DMS79 treated with DMSO at 0.1 percent for 48 hours (cell line): ENCODE results near the gene VAMP5.
A peak's percentile ranks its signal among the peaks of the same experiment; 100 is the strongest.
"Not testable (repeated sequence)": the region's sequence is repeated elsewhere in the genome, so short reads cannot be mapped to it uniquely, and the experiment has no call there.

Experiments used
- DNase-seq: peaks from one replicate; lab custom pipeline; 2025; lab: John Stamatoyannopoulos, UW

The VAMP5 gene

DNA sequence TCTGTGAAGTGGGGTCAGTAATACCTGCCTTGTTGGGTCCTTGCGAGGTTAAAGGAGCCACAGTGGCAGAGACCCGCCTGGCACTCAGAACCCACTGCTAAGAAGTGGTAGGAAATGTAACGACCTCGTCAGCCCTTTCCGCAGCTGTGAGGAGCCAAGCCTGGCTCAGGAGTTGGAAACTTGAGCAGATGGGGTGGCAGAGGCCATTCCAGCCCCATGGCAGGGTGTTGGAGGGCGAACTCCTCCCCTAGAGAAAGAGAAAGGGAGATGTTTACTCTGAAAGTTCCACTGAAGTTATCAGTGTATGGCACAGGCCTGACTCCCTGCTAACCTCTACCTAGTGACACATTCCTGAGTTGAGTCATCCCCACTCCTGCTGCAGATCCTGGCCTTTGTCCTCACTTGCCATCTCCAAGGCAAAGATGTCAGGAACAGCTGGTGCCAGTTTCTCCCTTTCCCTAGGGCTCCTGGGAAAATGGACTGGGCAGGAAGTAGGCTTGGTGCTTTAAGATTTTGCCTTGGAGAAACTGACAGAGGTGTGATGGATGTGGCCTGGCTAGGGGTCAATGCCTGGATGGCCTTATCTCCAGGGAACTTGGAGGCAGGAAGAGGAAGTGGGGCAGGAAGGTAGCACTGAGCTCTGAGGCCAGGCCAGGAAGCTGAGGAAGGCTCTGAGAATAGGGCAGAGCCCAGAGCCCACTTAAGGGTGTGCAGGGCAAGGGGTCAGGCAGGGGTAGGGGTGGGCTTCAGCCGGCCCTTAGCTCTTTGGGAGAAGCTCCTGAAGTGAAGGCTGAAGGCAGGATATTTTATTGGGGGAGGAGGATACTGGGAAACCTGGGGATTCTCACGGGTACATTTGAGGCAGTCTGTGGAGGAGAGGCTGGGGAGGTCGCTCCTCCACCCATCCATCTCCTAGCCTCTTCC lies 888 bp downstream of the VAMP5 start:
- DNase-seq, result no peak

DNA sequence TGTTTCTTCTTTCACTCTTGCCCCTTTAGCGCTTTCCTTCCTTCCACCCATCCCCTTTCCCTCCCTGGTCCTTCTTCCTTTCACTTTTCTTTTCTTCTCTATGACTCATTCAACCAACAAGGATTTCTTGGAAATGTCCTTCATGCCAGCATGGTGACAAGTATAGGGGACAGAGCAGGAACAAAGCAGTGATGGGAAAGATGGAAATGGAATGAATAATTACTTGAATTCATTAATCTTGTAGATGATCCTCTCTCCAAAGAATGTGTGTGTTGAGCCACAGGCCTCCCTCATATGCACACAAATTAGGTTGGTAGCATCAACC lies 1.5 kb downstream of the VAMP5 start:
- DNase-seq, result no peak

DNA sequence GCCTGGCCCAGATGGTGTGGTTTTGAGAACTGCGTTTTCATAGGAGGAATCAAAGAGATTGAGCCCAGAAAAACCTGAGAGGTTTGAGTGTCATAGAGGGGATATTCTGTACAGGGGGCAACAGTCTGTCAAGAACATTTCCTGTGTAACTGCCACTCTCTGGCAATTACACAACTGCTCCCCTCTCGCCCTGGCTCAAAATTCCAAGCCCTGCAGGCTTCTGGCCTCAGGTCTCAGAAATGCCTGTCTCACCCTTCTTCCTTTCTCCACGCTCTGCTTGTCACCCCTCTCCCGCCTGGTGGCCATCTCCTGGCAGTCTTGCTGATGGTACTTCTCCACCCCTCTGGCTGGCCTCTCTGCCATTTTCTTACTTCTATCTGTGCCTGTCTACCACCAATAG lies 4.0 kb downstream of the VAMP5 start:
- DNase-seq, result no peak

GRCh38 chr2:85588645-85589044 lies 4.4 kb downstream of the VAMP5 start:
- no peak for DNase-seq

GRCh38 chr2:85589181-85589580 lies 5.0 kb downstream of the VAMP5 start:
- DNase-seq, result no peak

DNA sequence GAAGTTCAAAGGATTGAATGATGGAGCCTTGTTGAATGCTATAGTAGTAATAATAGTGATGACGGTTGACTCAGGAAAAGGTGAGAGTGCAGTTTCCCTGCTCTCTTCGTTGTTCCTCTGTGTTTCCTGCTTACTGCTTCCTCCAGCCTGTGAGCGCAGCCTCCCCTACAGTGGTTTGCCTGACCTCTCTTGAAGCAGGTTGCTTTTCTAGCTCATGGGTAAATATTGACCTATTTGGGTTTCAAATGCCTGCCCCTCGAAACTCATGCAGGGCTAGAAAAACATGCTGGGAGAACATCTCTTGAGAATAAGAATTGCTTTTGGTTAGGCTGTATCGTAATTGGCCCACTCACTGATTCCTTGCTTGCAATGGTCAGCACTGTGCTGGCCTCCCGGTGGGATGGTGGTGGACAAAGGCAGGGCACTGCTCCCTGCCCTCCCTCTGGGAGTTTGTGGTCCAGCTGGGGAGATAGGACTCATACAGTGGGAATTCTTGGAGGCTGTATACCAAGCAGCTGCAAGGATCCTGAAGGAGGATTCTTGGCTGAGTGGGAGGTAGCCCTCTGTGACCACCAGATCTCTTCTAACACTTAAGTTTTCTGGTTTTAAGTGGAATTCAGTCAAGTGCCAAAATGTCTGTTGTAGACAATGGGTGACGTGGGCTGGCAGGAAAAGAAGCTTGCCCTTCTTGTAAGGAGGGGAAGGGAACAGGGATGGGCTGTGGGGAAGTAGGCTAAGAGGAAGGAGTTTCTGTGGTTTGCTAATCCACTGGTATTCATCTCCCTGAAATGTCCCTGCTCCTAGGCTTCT lies 6.0 kb downstream of the VAMP5 start:
- DNase-seq, result peak; percentile 48

GRCh38 chr2:85590950-85591349 lies 6.7 kb downstream of the VAMP5 start:
- no peak for DNase-seq

DNA sequence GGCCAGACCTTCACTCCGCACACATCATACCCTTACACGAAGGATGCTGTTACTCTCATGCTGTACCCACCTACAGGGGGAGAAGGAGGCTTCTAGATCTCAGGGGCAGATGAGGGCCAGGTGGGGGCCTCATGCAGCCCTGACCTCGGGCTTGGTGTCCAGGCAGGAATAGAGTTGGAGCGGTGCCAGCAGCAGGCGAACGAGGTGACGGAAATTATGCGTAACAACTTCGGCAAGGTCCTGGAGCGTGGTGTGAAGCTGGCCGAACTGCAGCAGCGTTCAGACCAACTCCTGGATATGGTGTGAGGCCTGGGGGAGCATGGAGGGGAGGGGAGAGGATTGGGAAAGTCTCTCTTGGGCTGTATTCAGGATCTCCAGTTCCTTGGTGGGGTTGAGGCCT lies 7.3 kb downstream of the VAMP5 start:
- no peak for DNase-seq

DNA sequence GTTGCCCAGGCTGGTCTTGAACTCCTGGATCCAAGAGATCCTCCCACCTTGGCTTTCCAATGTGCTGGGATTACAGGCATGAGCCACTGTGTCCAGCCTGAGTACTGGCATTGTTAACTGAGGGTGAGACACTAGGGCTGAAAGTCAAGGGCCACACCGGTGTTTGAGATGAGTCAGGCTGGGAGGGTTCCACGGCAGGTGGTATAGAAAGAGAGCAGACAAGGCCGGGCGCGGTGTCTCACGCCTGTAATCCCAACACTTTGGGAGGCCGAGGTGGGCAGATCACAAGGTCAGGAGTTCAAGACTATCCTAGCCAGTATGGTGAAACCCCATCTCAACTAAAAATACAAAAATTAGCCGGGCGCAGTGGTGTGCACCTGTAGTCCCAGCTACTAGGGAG lies 8.1 kb downstream of the VAMP5 start:
- DNase-seq, result not testable (repeated sequence)

DNA sequence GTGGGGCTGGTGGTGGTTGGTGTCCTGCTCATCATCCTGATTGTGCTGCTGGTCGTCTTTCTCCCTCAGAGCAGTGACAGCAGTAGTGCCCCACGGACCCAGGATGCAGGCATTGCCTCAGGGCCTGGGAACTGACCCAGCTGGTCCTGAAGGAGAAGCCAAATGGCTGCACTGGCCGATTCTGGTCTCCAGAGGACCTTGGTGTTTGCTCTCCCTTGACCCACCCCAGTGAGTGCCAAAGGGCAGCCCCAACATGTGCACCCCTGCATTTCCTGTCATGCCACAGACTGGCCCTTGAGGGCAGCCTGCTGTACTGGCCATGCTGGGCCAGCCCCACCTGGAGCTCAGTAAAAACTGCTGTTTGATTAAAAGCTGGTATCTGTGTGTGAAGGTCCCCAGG lies 8.8 kb downstream of the VAMP5 start:
- no peak for DNase-seq

- peak; percentile 68 for DNase-seq
These were observed 10.6 kb downstream of the VAMP5 start for GRCh38 chr2:85594715-85595300.

- DNase-seq, result peak; percentile 99
These were observed 11.2 kb downstream of the VAMP5 start, which contains the start of gene RNF181 for GRCh38 chr2:85595301-85596025. Gene RNF181, plus strand, starts transcription at chr2:85595745. Its CDS starts 19 bp downstream, at chr2:85595764.

DNA sequence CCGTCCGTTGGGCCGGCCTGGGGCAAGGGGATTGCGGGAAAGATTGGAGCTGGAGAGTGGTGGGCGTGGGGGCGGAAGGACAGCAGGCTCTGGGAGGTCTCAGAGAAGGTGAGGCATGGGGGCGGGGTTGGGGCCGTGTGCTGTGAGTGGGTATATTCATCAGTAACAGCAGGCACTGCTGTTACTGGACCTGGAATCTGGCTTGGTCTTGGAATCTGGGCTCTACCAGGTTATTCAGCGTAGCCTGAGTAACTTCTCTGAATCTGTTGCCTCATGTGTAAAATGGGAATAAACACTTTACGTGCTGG lies 11.7 kb downstream of the VAMP5 start:
- no peak for DNase-seq

- DNase-seq, result no peak
These were observed 12.4 kb downstream of the VAMP5 start for GRCh38 chr2:85596486-85597143.

DNA sequence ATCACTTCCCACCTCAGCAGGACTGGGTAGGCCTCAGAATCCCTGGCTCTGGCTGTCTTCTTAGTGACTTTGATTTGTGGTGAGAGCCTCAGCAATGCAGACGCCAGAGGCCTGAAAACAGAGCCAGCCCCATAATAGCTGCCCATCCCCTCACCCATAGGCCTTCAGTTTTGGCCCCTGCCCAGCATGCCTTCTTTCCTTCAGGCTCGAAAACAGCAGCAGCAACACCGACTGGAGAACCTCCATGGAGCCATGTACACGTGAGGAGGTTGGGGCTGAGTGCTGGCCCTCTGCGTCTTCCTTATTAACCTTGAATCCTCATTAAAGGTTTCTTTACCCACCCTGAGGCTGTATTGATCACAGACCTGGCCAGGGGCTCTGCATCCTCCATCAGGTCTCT lies 13.0 kb downstream of the VAMP5 start:
- DNase-seq, result no peak

DNA sequence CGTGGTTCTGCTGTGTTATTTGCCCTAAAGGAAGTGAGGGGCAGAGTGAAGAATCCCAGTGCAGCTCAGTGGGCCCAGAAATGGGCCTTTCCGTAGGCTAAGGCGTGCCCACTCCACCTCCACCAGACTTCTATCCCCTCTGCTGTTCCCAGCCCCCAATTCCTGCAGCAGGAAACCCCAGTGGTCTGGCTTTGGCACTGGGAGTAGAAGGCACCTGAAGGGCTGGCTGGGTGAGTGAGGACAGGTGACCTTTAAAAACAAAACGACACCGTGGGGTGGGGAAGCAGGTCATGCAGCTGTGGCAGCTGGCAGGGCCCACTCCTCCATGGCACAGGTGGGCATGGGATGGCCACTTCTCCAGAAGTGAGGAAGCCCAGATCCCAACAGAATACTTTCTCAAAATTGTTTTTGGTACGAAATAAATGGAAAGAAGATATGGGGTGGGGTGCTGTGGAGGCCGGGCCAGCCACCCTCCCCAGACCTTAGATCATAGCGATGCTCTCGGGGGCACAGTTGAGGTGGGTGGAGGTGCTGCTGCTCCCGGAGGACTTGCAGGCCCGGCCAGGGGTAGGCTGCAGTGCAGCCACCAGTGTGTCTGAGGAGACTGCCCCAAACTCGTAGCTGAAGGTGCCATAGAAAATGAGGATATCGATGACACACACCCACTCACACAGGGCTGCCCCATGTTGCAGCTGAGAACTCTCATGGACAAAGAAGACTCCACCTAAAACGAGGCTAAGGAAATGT lies 14.5 kb downstream of the VAMP5 start:
- DNase-seq, result no peak

GRCh38 chr2:85599468-85600234 lies 15.4 kb downstream of the VAMP5 start:
- DNase-seq, result no peak

GRCh38 chr2:85600235-85600575 lies 16.0 kb downstream of the VAMP5 start:
- no peak for DNase-seq

- no peak for DNase-seq
These were observed 16.9 kb downstream of the VAMP5 start for GRCh38 chr2:85600951-85601770.
